Measurements from ENCODE around the gene DNAJB14. TPM values are rescaled to one million over a fixed set of nuclear protein-coding genes. Genes with fewer than 3 reads are reported as not detected.

DNAJB14 gene
- total and polyA plus RNA-seq, 2 of the 13 experiments (the other 11 are each of a cell fraction or from before 2014, with no cell fraction given) = 9.1 to 38.1 TPM

- no peak overlapping the region for H3K27ac ChIP-seq (ENCODE audit: extremely low read length, insufficient read depth, low read length)
- no peaks in the 10 kb centered on the region; a peak in 1 of 5 replicates for H3K27me3 ChIP-seq (ENCODE audit: control insufficient read depth in 1 of 2, insufficient read depth in 2 of 2, low read length in 2 of 2)
- H3K4me1 ChIP-seq (ENCODE audit: insufficient read depth, low read length) = no peaks in the 10 kb centered on the region
- CTCF ChIA-PET (ENCODE audit: low intra/inter-chr PET ratio, low total read pairs) = no interaction called here
- H3K4me3 ChIP-seq (replicated peaks in 1 of 3; ENCODE audit: insufficient read depth in 1 of 3, low read depth in 2 of 3, low read length in 3 of 3) = no peak overlapping the region
- no peaks in the 10 kb centered on the region for H4K20me1 ChIP-seq (ENCODE audit: insufficient read depth, low read length)
- H3K36me3 ChIP-seq (replicated peaks in 1 of 2; ENCODE audit: control insufficient read depth in 1 of 2, insufficient read depth in 2 of 2, low read length in 2 of 2) = no peaks in the 10 kb centered on the region
- TF ChIP-seq TAF15 (IDR thresholded peaks at IDR 0.05; ENCODE audit: low read depth, low read length, poor library complexity, severe bottlenecking) (no peak), TP53 (CRISPR knock-in tag; conservative IDR thresholded peaks at IDR 0.05) (no peak), ZFP36L1 (CRISPR knock-in tag; IDR thresholded peaks at IDR 0.05) (no peak), MBNL3 (CRISPR knock-in tag; conservative IDR thresholded peaks at IDR 0.05) (no peak), NR1H2 (CRISPR knock-in tag; IDR thresholded peaks at IDR 0.05; ENCODE audit: borderline replicate concordance, low read depth) (no peak), ASH2L (IDR thresholded peaks at IDR 0.05; ENCODE audit: insufficient read length, low read depth, low read length) (no peak), ZFAT (CRISPR knock-in tag; conservative IDR thresholded peaks at IDR 0.05) (no peak), AHR (CRISPR knock-in tag; IDR thresholded peaks at IDR 0.05) (no peak), GPN1 (CRISPR knock-in tag; IDR thresholded peaks at IDR 0.05; ENCODE audit: borderline replicate concordance) (no peak), SIN3B (IDR thresholded peaks at IDR 0.05; ENCODE audit: low read length) (no peak), ZNF597 (CRISPR knock-in tag; IDR thresholded peaks at IDR 0.05) (no peak), SIN3A (IDR thresholded peaks at IDR 0.05; ENCODE audit: borderline replicate concordance, low read depth, low read length) (no peak), NFE2L2 (IDR thresholded peaks at IDR 0.05; ENCODE audit: low read length) (no peak), HIVEP1 (CRISPR knock-in tag; IDR thresholded peaks at IDR 0.05) (no peak)
- TF ChIP-seq, protein P1, sequence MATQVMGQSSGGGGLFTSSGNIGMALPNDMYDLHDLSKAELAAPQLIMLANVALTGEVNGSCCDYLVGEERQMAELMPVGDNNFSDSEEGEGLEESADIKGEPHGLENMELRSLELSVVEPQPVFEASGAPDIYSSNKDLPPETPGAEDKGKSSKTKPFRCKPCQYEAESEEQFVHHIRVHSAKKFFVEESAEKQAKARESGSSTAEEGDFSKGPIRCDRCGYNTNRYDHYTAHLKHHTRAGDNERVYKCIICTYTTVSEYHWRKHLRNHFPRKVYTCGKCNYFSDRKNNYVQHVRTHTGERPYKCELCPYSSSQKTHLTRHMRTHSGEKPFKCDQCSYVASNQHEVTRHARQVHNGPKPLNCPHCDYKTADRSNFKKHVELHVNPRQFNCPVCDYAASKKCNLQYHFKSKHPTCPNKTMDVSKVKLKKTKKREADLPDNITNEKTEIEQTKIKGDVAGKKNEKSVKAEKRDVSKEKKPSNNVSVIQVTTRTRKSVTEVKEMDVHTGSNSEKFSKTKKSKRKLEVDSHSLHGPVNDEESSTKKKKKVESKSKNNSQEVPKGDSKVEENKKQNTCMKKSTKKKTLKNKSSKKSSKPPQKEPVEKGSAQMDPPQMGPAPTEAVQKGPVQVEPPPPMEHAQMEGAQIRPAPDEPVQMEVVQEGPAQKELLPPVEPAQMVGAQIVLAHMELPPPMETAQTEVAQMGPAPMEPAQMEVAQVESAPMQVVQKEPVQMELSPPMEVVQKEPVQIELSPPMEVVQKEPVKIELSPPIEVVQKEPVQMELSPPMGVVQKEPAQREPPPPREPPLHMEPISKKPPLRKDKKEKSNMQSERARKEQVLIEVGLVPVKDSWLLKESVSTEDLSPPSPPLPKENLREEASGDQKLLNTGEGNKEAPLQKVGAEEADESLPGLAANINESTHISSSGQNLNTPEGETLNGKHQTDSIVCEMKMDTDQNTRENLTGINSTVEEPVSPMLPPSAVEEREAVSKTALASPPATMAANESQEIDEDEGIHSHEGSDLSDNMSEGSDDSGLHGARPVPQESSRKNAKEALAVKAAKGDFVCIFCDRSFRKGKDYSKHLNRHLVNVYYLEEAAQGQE (IDR thresholded peaks at IDR 0.05; ENCODE audit: borderline replicate concordance in 1 of 2, low read depth in 1 of 2, low read length in 2 of 2) = no peak
- H3K9me3 ChIP-seq (ENCODE audit: low read length) = no peaks in the 10 kb centered on the region
- intact Hi-C loops (cut with micrococcal nuclease; ENCODE audit: unreplicated experiment) (no loop called here), in situ Hi-C loops (cut with HindIII; ENCODE audit: extremely low pct_ligation_motif_present, low pct_unique_long_range_greater_than_20kb) (no loop called here)
- POLR2A ChIA-PET = no interaction called here
- H3K9ac ChIP-seq (ENCODE audit: insufficient read depth, low read depth, low read length) = no peak overlapping the region
- H2AFZ ChIP-seq (ENCODE audit: low read length) = no peak overlapping the region
- 22% methylated on average over 1 of the region's 1 CpG for WGBS (ENCODE audit: low lambda C conversion rate)
- no TSS peak for BruUV-seq (replicated peaks)
- ATAC-seq (no peak), DNase-seq (ENCODE audit: low spot score) (no peak), FAIRE-seq (no peak)
- no peak overlapping the region for H3K4me2 ChIP-seq (ENCODE audit: low read depth, low read length)
- H3K79me2 ChIP-seq (ENCODE audit: insufficient read depth, low read length) = no peaks in the 10 kb centered on the region
Observed at GRCh38 chr4:99855678-99856077, 90.7 kb downstream of the DNAJB14 start.

Data from HepG2 (cell line).